ENCODE data around the gene ARVCF.
"Not testable (repeated sequence)": the region's sequence is repeated elsewhere in the genome, so short reads cannot be mapped to it uniquely, and the experiment has no call there.

Gene ARVCF

DNA sequence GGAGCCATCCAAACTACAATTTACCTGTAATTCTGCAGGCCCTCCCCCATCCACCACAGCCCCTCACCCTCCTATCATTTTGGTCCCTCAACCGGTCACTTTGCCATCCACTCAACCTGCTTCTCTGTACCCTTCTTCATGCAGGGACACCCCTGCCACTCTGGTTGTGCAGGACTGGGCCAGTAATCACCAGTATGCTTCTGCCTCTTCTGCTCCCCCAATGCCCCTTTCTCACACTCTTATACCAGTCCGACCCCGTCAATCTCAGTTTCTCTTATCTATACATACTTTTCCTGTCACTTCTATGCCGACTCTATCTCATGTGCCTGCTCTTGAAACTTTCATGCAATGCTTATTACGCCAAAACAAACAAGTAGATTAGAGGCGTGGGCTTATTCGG lies 80.1 kb downstream of the ARVCF start:
- DNase-seq (ENCODE audit: low spot score), result no peak

- DNase-seq (ENCODE audit: low spot score), result not testable (repeated sequence)
Measured at GRCh38 chr22:19935123-19935718, 81.4 kb downstream of the ARVCF start.

- DNase-seq (ENCODE audit: low spot score), result no peak
Measured at GRCh38 chr22:19933341-19934241, 83.0 kb downstream of the ARVCF start.

DNA sequence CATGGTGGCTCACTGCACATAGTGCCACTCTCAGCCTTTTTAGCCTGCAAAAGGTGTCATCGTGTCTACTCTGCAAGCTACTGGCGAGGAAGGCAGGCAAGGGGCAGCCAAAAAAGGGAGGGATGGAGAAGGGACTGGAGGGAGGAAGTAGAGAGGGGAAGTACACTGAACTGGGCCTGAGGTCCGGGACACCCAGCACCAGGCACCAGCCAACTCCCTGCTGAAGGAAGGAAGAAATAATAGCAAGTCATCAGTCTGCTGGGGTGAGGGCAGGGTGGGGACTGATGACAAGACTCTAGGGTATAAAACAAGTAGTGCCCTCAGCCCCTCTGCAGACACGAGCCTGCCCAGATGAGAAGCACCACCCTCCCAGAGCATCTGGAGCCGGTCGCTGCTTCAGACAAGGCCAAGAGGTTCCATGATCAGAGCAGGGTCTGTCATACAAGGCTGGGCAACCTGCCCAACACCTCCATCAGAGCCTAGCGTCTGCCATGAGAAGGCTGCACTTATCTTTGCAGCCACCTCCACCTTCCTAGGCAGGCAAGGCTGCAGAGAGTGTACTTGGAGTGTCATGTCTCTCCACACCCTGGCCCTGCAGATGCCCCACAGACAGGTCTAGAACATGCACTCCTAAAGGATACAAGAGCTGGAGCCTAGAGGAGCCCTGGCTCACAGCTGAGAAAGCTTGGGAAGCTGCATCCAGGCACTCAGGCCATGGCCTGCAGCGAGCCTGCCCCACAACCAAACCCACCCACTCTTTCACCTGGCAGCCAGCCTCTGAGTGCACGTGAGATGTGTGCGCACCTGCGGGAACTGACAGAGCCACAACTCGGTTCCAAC lies 84.0 kb downstream of the ARVCF start:
- DNase-seq (ENCODE audit: low spot score), result no peak

GRCh38 chr22:19931514-19931913 lies 85.1 kb downstream of the ARVCF start:
- DNase-seq (ENCODE audit: low spot score), result no peak

- DNase-seq (ENCODE audit: low spot score), result no peak
Measured at GRCh38 chr22:19930551-19931486, 85.8 kb downstream of the ARVCF start.

- peak; percentile 47 for DNase-seq (ENCODE audit: low spot score)
Measured at GRCh38 chr22:19929586-19930550, 86.8 kb downstream of the ARVCF start.

DNA sequence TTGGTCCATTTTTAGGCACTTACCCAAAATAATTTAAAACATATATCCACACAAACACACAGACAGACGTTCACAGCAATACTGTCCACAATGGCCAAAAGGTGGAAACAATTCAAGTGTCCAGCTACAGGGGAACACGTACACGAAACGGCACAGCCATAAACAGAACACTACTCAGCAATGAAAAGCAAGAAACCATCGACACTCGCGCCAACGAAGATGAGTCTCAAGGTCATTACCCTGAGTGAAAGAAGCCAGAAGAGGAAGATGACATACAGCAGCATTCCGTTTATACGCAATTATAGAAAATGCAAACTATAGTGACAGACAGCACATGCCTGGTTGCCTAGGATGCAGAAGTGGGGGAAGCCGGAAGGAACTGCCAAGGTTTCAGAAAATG lies 88.4 kb downstream of the ARVCF start:
- DNase-seq (ENCODE audit: low spot score), result no peak

DNA sequence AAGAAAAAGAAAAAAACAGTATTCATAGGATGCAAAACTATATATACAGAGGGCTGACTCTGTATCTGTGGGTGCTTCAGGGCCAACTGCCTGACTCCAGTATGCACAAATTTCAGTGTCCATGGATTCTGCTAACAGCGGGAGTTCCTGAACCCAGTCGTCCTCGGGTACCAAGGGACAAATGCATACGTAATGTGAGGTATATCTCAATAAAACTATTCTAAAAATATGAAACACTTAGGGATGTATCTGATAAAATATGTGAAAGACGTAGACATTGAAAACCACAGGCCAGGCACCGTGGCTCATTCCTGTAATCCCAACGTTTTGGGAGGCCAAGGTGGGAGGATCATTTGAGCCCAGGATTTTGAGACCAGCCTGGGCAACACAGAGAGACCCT lies 88.9 kb downstream of the ARVCF start:
- DNase-seq (ENCODE audit: low spot score), result no peak

DNA sequence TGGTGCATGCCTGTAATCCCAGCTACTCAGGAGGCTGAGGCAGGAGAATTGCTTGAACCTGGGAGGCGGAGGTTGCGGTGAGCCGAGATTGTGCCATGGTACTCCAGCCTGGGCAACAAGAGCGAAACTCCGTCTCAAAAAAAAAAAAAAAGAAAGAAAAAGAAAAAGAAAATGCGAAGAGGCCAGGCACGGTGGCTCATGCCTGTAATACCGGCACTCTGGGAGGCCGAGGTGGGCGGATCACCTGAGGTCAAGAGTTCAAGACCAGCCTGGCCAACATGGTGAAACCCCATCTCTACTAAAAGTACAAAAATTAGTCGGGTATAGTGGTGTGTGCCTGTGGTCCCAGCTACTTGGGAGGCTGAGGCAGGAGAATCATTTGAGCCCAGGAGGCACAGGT lies 90.6 kb downstream of the ARVCF start:
- not testable (repeated sequence) for DNase-seq (ENCODE audit: low spot score)

- DNase-seq (ENCODE audit: low spot score), result no peak
Measured at GRCh38 chr22:19923914-19924513, 92.6 kb downstream of the ARVCF start.

GRCh38 chr22:19921544-19922081 lies 95.0 kb downstream of the ARVCF start:
- no peak for DNase-seq (ENCODE audit: low spot score)

Measured in SW480 (cell line).